T-cell (primary cell): ENCODE measurements around the gene TMEM209. TPM values are rescaled to one million over a fixed set of nuclear protein-coding genes. Genes with fewer than 3 reads are reported as not detected.
"Not testable (repeated sequence)": the region's sequence is repeated elsewhere in the genome, so short reads cannot be mapped to it uniquely, and the experiment has no call there.

Source experiments
- ATAC-seq, 4 experiments: fragments of 200-7000 bp in 3 of 4; fragments of 150-1000 bp in 1 of 4; cut with Tn5 transposase; replicated peaks in 1 of 4; 1 replicate in 3 of 4; 2 replicates in 1 of 4; pipeline ENCODE4 v1.10.0; 2021; ENCODE audit warnings: moderate library complexity in 3 of 4, mild to moderate bottlenecking in 2 of 4, moderate number of reproducible peaks in 1 of 4
- CTCF ChIA-PET, 2 donors: fragments of 300-600 bp; sonication (Branson Sonifier 250); formaldehyde crosslinking; loops; one replicate each; lab custom pipeline; 2022; ENCODE audit warnings: antibody characterized with exemption in 2 of 2; lab: Charles Lee
- POLR2A ChIA-PET, 2 donors: fragments of 300-600 bp; sonication (Branson Sonifier 250); formaldehyde crosslinking; loops; one replicate each; lab custom pipeline; 2022; ENCODE audit warnings: antibody characterized with exemption in 2 of 2; lab: Charles Lee
- DNase-seq, 35 experiments: peaks; one replicate each; pipeline versions ENCODE4 v3.0.0 to v3.0.0-alpha.2; 2013 to 2023
- H3K27ac ChIP-seq: one replicate; pipeline ENCODE4 v1.5.1; 2013; ENCODE audit warnings: low read length
- H3K27me3 ChIP-seq, 2 experiments: replicated peaks in 1 of 2; 1 replicate in 1 of 2; 2 replicates in 1 of 2; pipeline versions ENCODE4 v1.6.1 to v1.7.0; 2013; ENCODE audit warnings: low read length in 1 of 2, mixed read lengths in 1 of 2; ENCODE audit not compliant: control insufficient read depth in 2 of 2, insufficient read depth in 2 of 2; ENCODE audit errors: extremely low read depth in 1 of 2
- H3K36me3 ChIP-seq, 2 donors: 1 replicate in 1 of 2; 2 replicates in 1 of 2; pipeline versions ENCODE4 v1.6.1 to v1.7.0; 2013; ENCODE audit warnings: low read length in 1 of 2; ENCODE audit not compliant: control insufficient read depth in 2 of 2, insufficient read depth in 1 of 2; ENCODE audit errors: extremely low read depth in 1 of 2
- H3K4me1 ChIP-seq, 2 experiments: 1 replicate in 1 of 2; 2 replicates in 1 of 2; pipeline versions ENCODE4 v1.6.1 to v1.7.0; 2013; ENCODE audit warnings: low read length in 2 of 2, mixed read lengths in 1 of 2; ENCODE audit not compliant: insufficient read depth in 2 of 2, control insufficient read depth in 1 of 2; ENCODE audit errors: extremely low read depth in 1 of 2
- H3K4me3 ChIP-seq, 2 donors: 1 replicate in 1 of 2; 2 replicates in 1 of 2; pipeline versions ENCODE4 v1.5.1 to v1.7.0; 2013; ENCODE audit warnings: mild to moderate bottlenecking in 2 of 2, low read length in 1 of 2, moderate library complexity in 1 of 2; ENCODE audit not compliant: control insufficient read depth in 1 of 2; ENCODE audit errors: extremely low read depth in 1 of 2
- H3K9me3 ChIP-seq: 2 replicates; pipeline ENCODE4 v1.7.0; 2013
- H3K27ac Mint-ChIP-seq, 2 donors: one replicate each; pipeline ENCODE4 v1.8.0; 2020 to 2021; ENCODE audit warnings: mild to moderate bottlenecking in 2 of 2, mixed read lengths in 2 of 2
- H3K27me3 Mint-ChIP-seq, 2 donors: one replicate each; pipeline ENCODE4 v1.8.0; 2021 to 2022; ENCODE audit warnings: mixed read lengths in 2 of 2
- H3K36me3 Mint-ChIP-seq: one replicate; pipeline ENCODE4 v1.8.0; 2021; ENCODE audit warnings: mixed read lengths
- H3K4me1 Mint-ChIP-seq, 3 donors: one replicate each; pipeline ENCODE4 v1.8.0; 2020 to 2022; ENCODE audit warnings: mixed read lengths in 3 of 3, mild to moderate bottlenecking in 1 of 3
- H3K4me3 Mint-ChIP-seq, 3 donors: one replicate each; pipeline ENCODE4 v1.8.0; 2020 to 2022; ENCODE audit warnings: mild to moderate bottlenecking in 3 of 3, mixed read lengths in 3 of 3, moderate library complexity in 3 of 3
- H3K9me3 Mint-ChIP-seq, 3 donors: one replicate each; pipeline ENCODE4 v1.8.0; 2020 to 2022; ENCODE audit warnings: mixed read lengths in 3 of 3
- WGBS: methylation state at CpG from one replicate; pipeline ENCODE4 v1.1.5; 2013; ENCODE audit warnings: missing lambda C conversion rate; ENCODE audit not compliant: insufficient coverage; 5-methylcytosine and 5-hydroxymethylcytosine counted together
- total RNA-seq, 35 experiments: library from RNA in 6 of 35; stranded (reverse) in 6 of 35; fragments of 120-200 nt in 1 of 35; gene quantifications; one replicate each; pipeline versions ENCODE4 v1.2.1 to v1.2.4 and lab custom pipeline; 2013 to 2026

TMEM209 gene
- total RNA-seq, 5 donors from 2014 or later (not counting 1 experiment from before 2014, with no cell fraction given): 21.4 to 31.0 (median 25.5) TPM

GRCh38 chr7:130242198-130243014 is 37.2 kb upstream of the TMEM209 start:
- H3K27ac Mint-ChIP-seq: no peak overlapping the region
- no peaks in the 10 kb centered on the region for H3K9me3 ChIP-seq
- H3K36me3 Mint-ChIP-seq: no peaks in the 10 kb centered on the region
- peaks cover 0 to 5% of the 10 kb centered on the region in 2 donors for H3K27me3 Mint-ChIP-seq
- no peak overlapping the region for H3K27ac ChIP-seq
- POLR2A ChIA-PET: no interaction called here
- ATAC-seq (peak; percentile 58 to 74 (median 70)), DNase-seq (peak in 33 of 35 experiments; percentile 14 to 70 (median 41))
- H3K9me3 Mint-ChIP-seq: peaks cover 0 to 2% (median 0%) of the 10 kb centered on the region in 3 donors
- no peak overlapping the region for H3K4me3 ChIP-seq
- H3K4me1 ChIP-seq: no peaks in the 10 kb centered on the region
- no peaks in the 10 kb centered on the region for H3K36me3 ChIP-seq
- CTCF ChIA-PET: interaction anchor here (1.1 to 2.8 kb wide), 5 partner anchors 169 to 590 kb away, joined by 3 to 30 read pairs (median 5); no protein-coding TSS in a partner anchor
- peaks cover 0 to 7% (median 0%) of the 10 kb centered on the region in 3 donors for H3K4me1 Mint-ChIP-seq
- 33% methylated on average over 1 of the region's 5 CpGs for WGBS
- H3K27me3 ChIP-seq: peaks cover 0 to 3% of the 10 kb centered on the region in 2 experiments
- no peak overlapping the region for H3K4me3 Mint-ChIP-seq

GRCh38 chr7:130240240-130240639 is 35.0 kb upstream of the TMEM209 start:
- WGBS: no CpG with 5 or more reads among the region's 1 CpG
- Mint-ChIP-seq H3K4me3 (no peak overlapping the region), H3K27ac (no peak overlapping the region), H3K27me3 (peaks cover 0 to 13% of the 10 kb centered on the region in 2 donors), H3K36me3 (no peaks in the 10 kb centered on the region), H3K4me1 (peaks cover 0 to 7% (median 0%) of the 10 kb centered on the region in 3 donors), H3K9me3 (no peaks in the 10 kb centered on the region)
- H3K4me3 ChIP-seq: no peak overlapping the region
- no peak for ATAC-seq
- CTCF ChIA-PET: interaction anchor here (0.6 to 1.5 kb wide), 5 partner anchors 168 to 564 kb away, joined by 3 to 5 read pairs (median 5); no protein-coding TSS in a partner anchor
- no peak overlapping the region for H3K27ac ChIP-seq
- no peaks in the 10 kb centered on the region for H3K36me3 ChIP-seq
- H3K27me3 ChIP-seq: peaks cover 0 to 6% of the 10 kb centered on the region in 2 experiments
- H3K9me3 ChIP-seq: no peaks in the 10 kb centered on the region
- H3K4me1 ChIP-seq: no peaks in the 10 kb centered on the region
- POLR2A ChIA-PET: no interaction called here
- DNase-seq: no peak

GRCh38 chr7:130236361-130236760 is 31.2 kb upstream of the TMEM209 start:
- H3K36me3 Mint-ChIP-seq, H3K36me3 ChIP-seq, H3K27ac ChIP-seq, H3K9me3 ChIP-seq, ATAC-seq, H3K27ac Mint-ChIP-seq, DNase-seq, H3K4me3 ChIP-seq, POLR2A ChIA-PET, H3K4me1 ChIP-seq, H3K9me3 Mint-ChIP-seq, H3K4me3 Mint-ChIP-seq, H3K27me3 ChIP-seq, H3K4me1 Mint-ChIP-seq: not testable (repeated sequence)
- 64% methylated on average over 3 of the region's 4 CpGs for WGBS
- CTCF ChIA-PET: interaction anchor here (0.6 to 0.7 kb wide), 2 partner anchors 592 to 1402 kb away, joined by 3 read pairs; no protein-coding TSS in a partner anchor
- peaks cover 3 to 11% of the 10 kb centered on the region in 2 donors for H3K27me3 Mint-ChIP-seq

GRCh38 chr7:130234078-130234477 is 28.9 kb upstream of the TMEM209 start:
- POLR2A ChIA-PET: no interaction called here
- H3K36me3 ChIP-seq: no peaks in the 10 kb centered on the region
- H3K4me3 ChIP-seq: no peak overlapping the region
- H3K4me1 ChIP-seq: no peaks in the 10 kb centered on the region
- DNase-seq: no peak
- no peaks in the 10 kb centered on the region for H3K36me3 Mint-ChIP-seq
- ATAC-seq: no peak
- H3K9me3 Mint-ChIP-seq: no peaks in the 10 kb centered on the region
- H3K4me1 Mint-ChIP-seq: no peaks in the 10 kb centered on the region
- no peak overlapping the region for H3K4me3 Mint-ChIP-seq
- CTCF ChIA-PET: no interaction called here
- H3K27me3 Mint-ChIP-seq: peaks cover 6 to 11% of the 10 kb centered on the region in 2 donors
- 76% methylated on average over 2 of the region's 2 CpGs for WGBS
- H3K27ac ChIP-seq: no peak overlapping the region
- H3K9me3 ChIP-seq: no peaks in the 10 kb centered on the region
- peaks cover 0 to 12% of the 10 kb centered on the region in 2 experiments for H3K27me3 ChIP-seq
- no peak overlapping the region for H3K27ac Mint-ChIP-seq

GRCh38 chr7:130232209-130232608 is 27.0 kb upstream of the TMEM209 start:
- Histone ChIP-seq H3K27ac (no peak overlapping the region), H3K4me3 (no peak overlapping the region), H3K9me3 (no peaks in the 10 kb centered on the region), H3K4me1 (no peaks in the 10 kb centered on the region), H3K27me3 (peaks cover 0 to 12% of the 10 kb centered on the region in 2 experiments), H3K36me3 (no peaks in the 10 kb centered on the region)
- H3K9me3 Mint-ChIP-seq: no peaks in the 10 kb centered on the region
- peaks cover 6 to 11% of the 10 kb centered on the region in 2 donors for H3K27me3 Mint-ChIP-seq
- ChIA-PET CTCF (no interaction called here), POLR2A (interaction anchor here in 1 of 2 donors (0.5 kb wide), 1 partner anchor 594 kb away, joined by 4 read pairs; no protein-coding TSS in a partner anchor)
- WGBS: no CpG with 5 or more reads among the region's 2 CpGs
- H3K27ac Mint-ChIP-seq: no peak overlapping the region
- no peaks in the 10 kb centered on the region for H3K4me1 Mint-ChIP-seq
- no peak overlapping the region for H3K4me3 Mint-ChIP-seq
- no peak for ATAC-seq
- H3K36me3 Mint-ChIP-seq: no peaks in the 10 kb centered on the region
- DNase-seq: no peak

GRCh38 chr7:130231792-130232191 is 26.6 kb upstream of the TMEM209 start:
- no peak overlapping the region for H3K27ac ChIP-seq
- CTCF ChIA-PET: no interaction called here

More at GRCh38 chr7:130231792-130232191, 26.6 kb upstream of the TMEM209 start:
- POLR2A ChIA-PET: no interaction called here
- Histone ChIP-seq H3K4me1 (no peaks in the 10 kb centered on the region), H3K36me3 (no peaks in the 10 kb centered on the region), H3K4me3 (no peak overlapping the region), H3K27me3 (peaks cover 0 to 12% of the 10 kb centered on the region in 2 experiments), H3K9me3 (no peaks in the 10 kb centered on the region)
- no peak for DNase-seq
- Mint-ChIP-seq H3K36me3 (no peaks in the 10 kb centered on the region), H3K27me3 (peaks cover 6 to 8% of the 10 kb centered on the region in 2 donors), H3K4me1 (no peaks in the 10 kb centered on the region), H3K27ac (no peak overlapping the region), H3K9me3 (no peaks in the 10 kb centered on the region), H3K4me3 (no peak overlapping the region)
- WGBS: 87% methylated on average over 5 of the region's 6 CpGs
- ATAC-seq: no peak
